Renal cortical epithelial cell (primary cell): ENCODE data around the gene ATP4A. TPM values are rescaled to one million over a fixed set of nuclear protein-coding genes. Genes with fewer than 3 reads are reported as not detected.

Source experiments
- total RNA-seq: library from RNA; depleted of rRNA; stranded (reverse); fragments of >200 nt; gene quantifications from 2 replicates; pipeline ENCODE4 v1.2.3, GENCODE V29; 2014

Gene ATP4A
- total RNA-seq, 1 donor from 2014 or later: not detected

Other genes with a start within 250 kb of the ATP4A start
- gene CD22, start 234.5 kb downstream of the ATP4A start, total RNA-seq: not detected in 2 replicates
- gene FFAR1, start 215.8 kb downstream of the ATP4A start, total RNA-seq: not detected in 2 replicates
- gene FFAR3, start 205.2 kb downstream of the ATP4A start, total RNA-seq: not detected in 2 replicates
- gene GPR42, start 192.6 kb downstream of the ATP4A start, total RNA-seq: not detected in 2 replicates
- not detected in 2 replicates for gene FFAR2, start 115.4 kb downstream of the ATP4A start, total RNA-seq
- gene KRTDAP, start 73.2 kb downstream of the ATP4A start, total RNA-seq: not detected in 2 replicates
- gene DMKN, start 50.0 kb downstream of the ATP4A start, total RNA-seq: 52.7 and 144 TPM in 2 replicates
- 0.05 TPM in 1 of 2 replicates, not detected in the other for gene SBSN, start 35.3 kb downstream of the ATP4A start, total RNA-seq
- not detected in 2 replicates for gene GAPDHS, start 30.2 kb downstream of the ATP4A start, total RNA-seq
- 76.1 and 93.6 TPM in 2 replicates for gene TMEM147, start 18.0 kb downstream of the ATP4A start, total RNA-seq
- not detected in 2 replicates for gene PMIS2, start 22.5 kb upstream of the ATP4A start, total RNA-seq
- 5.1 and 6.4 TPM in 2 replicates for gene HAUS5, start 49.1 kb upstream of the ATP4A start, total RNA-seq
- gene RBM42, start 65.4 kb upstream of the ATP4A start, total RNA-seq: 38.9 and 40.0 TPM in 2 replicates
- not detected in 2 replicates for gene ETV2, start 78.1 kb upstream of the ATP4A start, total RNA-seq
- gene COX6B1, start 84.7 kb upstream of the ATP4A start, total RNA-seq: 385 and 691 TPM in 2 replicates
- not detected in 2 replicates for gene UPK1A, start 102.9 kb upstream of the ATP4A start, total RNA-seq
- gene ZBTB32, start 140.9 kb upstream of the ATP4A start, total RNA-seq: not detected in 2 replicates
- gene KMT2B, start 154.3 kb upstream of the ATP4A start, total RNA-seq: 4.2 and 26.3 TPM in 2 replicates
- gene IGFLR1, start 178.8 kb upstream of the ATP4A start, total RNA-seq: 0.52 and 1.8 TPM in 2 replicates
- gene U2AF1L4, start 181.8 kb upstream of the ATP4A start, total RNA-seq: 5.6 and 7.2 TPM in 2 replicates
- gene PSENEN, start 182.0 kb upstream of the ATP4A start, total RNA-seq: 23.5 and 24.7 TPM in 2 replicates
- gene LIN37, start 184.9 kb upstream of the ATP4A start, total RNA-seq: 2.6 and 6.4 TPM in 2 replicates
- 0.52 and 0.65 TPM in 2 replicates for gene HSPB6, start 193.4 kb upstream of the ATP4A start, total RNA-seq
- gene PROSER3, start 194.5 kb upstream of the ATP4A start, total RNA-seq: 4.0 and 7.7 TPM in 2 replicates
- 0.17 and 5.1 TPM in 2 replicates for gene ARHGAP33, start 211.9 kb upstream of the ATP4A start, total RNA-seq
- gene PRODH2, start 249.2 kb upstream of the ATP4A start, total RNA-seq: 0.20 TPM in 1 of 2 replicates, not detected in the other